Immature natural killer cell (primary cell): ENCODE results near the gene POLR3E. TPM values are rescaled to one million over a fixed set of nuclear protein-coding genes. Genes with fewer than 3 reads are reported as not detected.
"Not testable (repeated sequence)": the region's sequence is repeated elsewhere in the genome, so short reads cannot be mapped to it uniquely, and the experiment has no call there.

ENCODE experiments used
- DNase-seq, 3 donors: peaks; one replicate each; pipeline ENCODE4 v3.0.0; 2022; ENCODE audit warnings: mixed read lengths in 1 of 3
- H3K27ac Mint-ChIP-seq, 6 donors: one replicate each; pipeline ENCODE4 v1.8.0; 2020; ENCODE audit warnings: mixed read lengths in 6 of 6, mild to moderate bottlenecking in 5 of 6, inconsistent platforms in 4 of 6, moderate library complexity in 3 of 6
- H3K27me3 Mint-ChIP-seq, 3 donors: one replicate each; pipeline ENCODE4 v1.8.0; 2020 to 2021; ENCODE audit warnings: low read depth in 3 of 3, mild to moderate bottlenecking in 3 of 3, mixed read lengths in 3 of 3, moderate library complexity in 3 of 3, inconsistent platforms in 1 of 3
- H3K36me3 Mint-ChIP-seq, 3 donors: one replicate each; pipeline ENCODE4 v1.8.0; 2020; ENCODE audit warnings: mixed read lengths in 3 of 3, inconsistent platforms in 2 of 3, mild to moderate bottlenecking in 2 of 3
- H3K4me1 Mint-ChIP-seq, 2 donors: one replicate each; pipeline ENCODE4 v1.8.0; 2020; ENCODE audit warnings: inconsistent platforms in 2 of 2, mild to moderate bottlenecking in 2 of 2, mixed read lengths in 2 of 2, moderate library complexity in 1 of 2
- H3K4me3 Mint-ChIP-seq, 5 donors: one replicate each; pipeline ENCODE4 v1.8.0; 2020; ENCODE audit warnings: mild to moderate bottlenecking in 5 of 5, mixed read lengths in 5 of 5, inconsistent platforms in 3 of 5, moderate library complexity in 3 of 5
- H3K9me3 Mint-ChIP-seq, 6 donors: one replicate each; pipeline ENCODE4 v1.8.0; 2020; ENCODE audit warnings: mild to moderate bottlenecking in 6 of 6, mixed read lengths in 6 of 6, inconsistent platforms in 4 of 6, moderate library complexity in 3 of 6
- polyA plus RNA-seq, 3 donors: library from polyadenylated mRNA; unstranded; fragments of 300-500 nt; fragmentation: Illumina TruSeq; gene quantifications; one replicate each; pipeline ENCODE4 v1.2.3, GENCODE V29; 2021

Gene POLR3E
- polyA plus RNA-seq, 3 donors from 2014 or later, result 2.9 to 21.5 (median 6.9) TPM

GRCh38 chr16:22297871-22298733 is 893 bp downstream of the POLR3E start:
- DNase-seq, result peak; percentile 79 to 85 (median 83)
- peak overlapping the region; percentile 91 to 99 (median 94) for H3K4me3 Mint-ChIP-seq
- H3K36me3 Mint-ChIP-seq, result peaks cover 0 to 6% (median 4%) of the 10 kb centered on the region in 3 donors
- peaks cover 40 to 58% of the 10 kb centered on the region in 2 donors for H3K4me1 Mint-ChIP-seq
- peaks cover 22 to 31% (median 29%) of the 10 kb centered on the region in 3 donors for H3K27me3 Mint-ChIP-seq
- peak overlapping the region; percentile 97 to 100 (median 99) for H3K27ac Mint-ChIP-seq
- peaks cover 0 to 3% (median 0%) of the 10 kb centered on the region in 6 donors for H3K9me3 Mint-ChIP-seq

DNA sequence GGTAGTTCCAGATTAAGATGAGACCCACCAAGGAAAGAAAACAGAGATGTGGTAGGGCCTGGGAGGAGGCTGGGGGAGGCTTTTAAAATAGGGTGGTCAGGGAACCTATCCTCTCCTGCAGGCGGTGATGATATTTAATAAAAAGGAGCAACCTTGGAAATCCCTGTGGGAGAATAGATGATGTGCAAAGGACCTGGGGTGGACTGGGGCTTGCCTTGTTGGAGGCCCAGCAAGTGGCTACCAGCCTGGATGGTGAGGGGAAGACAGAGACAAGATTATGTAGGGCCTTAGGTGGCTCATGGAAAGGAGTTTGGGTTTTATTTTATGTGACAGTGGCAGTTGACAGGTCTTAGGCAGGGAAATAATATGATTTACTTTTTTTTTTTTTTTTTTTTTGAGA is 1.8 kb downstream of the POLR3E start:
- peaks cover 0 to 3% (median 0%) of the 10 kb centered on the region in 6 donors for H3K9me3 Mint-ChIP-seq
- H3K4me1 Mint-ChIP-seq, result peaks cover 40 to 62% of the 10 kb centered on the region in 2 donors
- H3K27me3 Mint-ChIP-seq, result peaks cover 24 to 31% (median 29%) of the 10 kb centered on the region in 3 donors
- peaks cover 0 to 10% (median 4%) of the 10 kb centered on the region in 3 donors for H3K36me3 Mint-ChIP-seq
- DNase-seq, result no peak
- peak overlapping the region; percentile 97 to 100 (median 99) for H3K27ac Mint-ChIP-seq
- peak overlapping the region in 4 of 5 donors; percentile 91 to 99 (median 94) for H3K4me3 Mint-ChIP-seq

- peaks cover 24 to 31% (median 29%) of the 10 kb centered on the region in 3 donors for H3K27me3 Mint-ChIP-seq
- peak overlapping the region; percentile 6 to 77 (median 58) for H3K27ac Mint-ChIP-seq
- DNase-seq, result peak in 2 of 3 donors; percentile 21
- peaks cover 40 to 62% of the 10 kb centered on the region in 2 donors for H3K4me1 Mint-ChIP-seq
- peaks cover 3 to 14% (median 4%) of the 10 kb centered on the region in 3 donors for H3K36me3 Mint-ChIP-seq
- peaks cover 0 to 3% (median 0%) of the 10 kb centered on the region in 6 donors for H3K9me3 Mint-ChIP-seq
- peak overlapping the region in 1 of 5 donors; percentile 18 for H3K4me3 Mint-ChIP-seq
Measured at GRCh38 chr16:22300427-22301071, 3.3 kb downstream of the POLR3E start.

- H3K4me1 Mint-ChIP-seq, result peaks cover 35 to 55% of the 10 kb centered on the region in 2 donors
- H3K27ac Mint-ChIP-seq, DNase-seq, H3K4me3 Mint-ChIP-seq, H3K9me3 Mint-ChIP-seq: not testable (repeated sequence)
- H3K27me3 Mint-ChIP-seq, result peaks cover 22 to 24% (median 24%) of the 10 kb centered on the region in 3 donors
- peaks cover 3 to 15% (median 4%) of the 10 kb centered on the region in 3 donors for H3K36me3 Mint-ChIP-seq
Measured at GRCh38 chr16:22301423-22301822, 4.2 kb downstream of the POLR3E start.

- peaks cover 3 to 17% (median 4%) of the 10 kb centered on the region in 3 donors for H3K36me3 Mint-ChIP-seq
- peak overlapping the region in 1 of 5 donors; percentile 32 for H3K4me3 Mint-ChIP-seq
- no peak for DNase-seq
- peaks cover 31 to 48% of the 10 kb centered on the region in 2 donors for H3K4me1 Mint-ChIP-seq
- H3K9me3 Mint-ChIP-seq, result no peaks in the 10 kb centered on the region
- H3K27ac Mint-ChIP-seq, result peak overlapping the region in 2 of 6 donors; percentile 30 to 51
- peaks cover 10 to 14% (median 11%) of the 10 kb centered on the region in 3 donors for H3K27me3 Mint-ChIP-seq
Measured at GRCh38 chr16:22302776-22303363, 5.7 kb downstream of the POLR3E start.

GRCh38 chr16:22304411-22304810 is 7.2 kb downstream of the POLR3E start:
- Mint-ChIP-seq H3K27ac (no peak overlapping the region), H3K4me1 (peaks cover 19 to 33% of the 10 kb centered on the region in 2 donors), H3K4me3 (no peak overlapping the region), H3K9me3 (no peaks in the 10 kb centered on the region), H3K27me3 (peaks cover 0 to 8% (median 3%) of the 10 kb centered on the region in 3 donors), H3K36me3 (peaks cover 3 to 18% (median 4%) of the 10 kb centered on the region in 3 donors)
- DNase-seq, result no peak

DNA sequence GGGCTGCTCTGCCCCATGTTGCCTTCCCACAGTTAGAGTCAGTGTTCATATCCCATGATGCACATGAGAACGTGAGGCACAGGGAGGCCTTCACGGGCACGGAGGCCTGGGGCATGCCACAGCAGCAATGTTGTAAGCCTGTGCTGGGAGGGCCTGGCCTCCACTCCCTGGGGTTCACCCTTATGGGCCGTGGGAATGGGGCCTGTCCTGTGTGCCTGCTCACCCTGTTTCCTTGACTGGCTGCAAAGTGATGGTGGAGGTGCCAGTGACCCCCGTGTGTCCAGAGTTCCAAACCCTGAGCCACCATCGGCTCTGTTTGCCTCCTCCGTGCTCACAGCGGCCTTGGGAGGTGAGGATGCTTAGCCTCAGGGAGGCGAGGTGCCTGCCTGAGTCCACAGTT is 9.6 kb downstream of the POLR3E start:
- Mint-ChIP-seq H3K27ac (no peak overlapping the region), H3K4me3 (no peak overlapping the region), H3K9me3 (no peaks in the 10 kb centered on the region), H3K4me1 (peaks cover 5 to 15% of the 10 kb centered on the region in 2 donors), H3K36me3 (peaks cover 3 to 20% (median 5%) of the 10 kb centered on the region in 3 donors), H3K27me3 (peaks cover 0 to 4% (median 3%) of the 10 kb centered on the region in 3 donors)
- no peak for DNase-seq

DNA sequence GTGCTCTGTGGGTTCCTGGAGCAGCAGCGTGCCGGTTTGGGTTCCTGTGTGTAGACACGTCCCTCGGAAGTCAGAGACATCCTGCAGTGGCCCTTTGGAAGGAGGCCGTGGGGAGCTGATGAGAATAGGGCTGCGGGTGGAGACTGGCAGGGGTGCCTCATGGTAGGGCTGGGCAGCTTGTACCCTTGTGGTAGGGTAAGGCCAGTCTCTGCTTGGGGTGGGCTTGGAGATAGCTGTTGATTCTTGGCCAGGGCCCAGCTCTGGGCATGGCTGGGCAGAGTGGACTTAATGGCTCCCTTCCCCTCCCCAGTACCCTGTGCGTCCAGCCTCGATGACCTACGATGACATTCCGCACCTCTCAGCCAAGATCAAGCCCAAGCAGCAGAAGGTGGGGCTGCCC is 10.6 kb downstream of the POLR3E start:
- peaks cover 3 to 25% (median 4%) of the 10 kb centered on the region in 3 donors for H3K36me3 Mint-ChIP-seq
- peaks cover 0 to 5% of the 10 kb centered on the region in 2 donors for H3K4me1 Mint-ChIP-seq
- no peaks in the 10 kb centered on the region for H3K9me3 Mint-ChIP-seq
- no peak for DNase-seq
- no peak overlapping the region for H3K4me3 Mint-ChIP-seq
- H3K27ac Mint-ChIP-seq, result no peak overlapping the region
- peaks cover 0 to 4% (median 3%) of the 10 kb centered on the region in 3 donors for H3K27me3 Mint-ChIP-seq

DNA sequence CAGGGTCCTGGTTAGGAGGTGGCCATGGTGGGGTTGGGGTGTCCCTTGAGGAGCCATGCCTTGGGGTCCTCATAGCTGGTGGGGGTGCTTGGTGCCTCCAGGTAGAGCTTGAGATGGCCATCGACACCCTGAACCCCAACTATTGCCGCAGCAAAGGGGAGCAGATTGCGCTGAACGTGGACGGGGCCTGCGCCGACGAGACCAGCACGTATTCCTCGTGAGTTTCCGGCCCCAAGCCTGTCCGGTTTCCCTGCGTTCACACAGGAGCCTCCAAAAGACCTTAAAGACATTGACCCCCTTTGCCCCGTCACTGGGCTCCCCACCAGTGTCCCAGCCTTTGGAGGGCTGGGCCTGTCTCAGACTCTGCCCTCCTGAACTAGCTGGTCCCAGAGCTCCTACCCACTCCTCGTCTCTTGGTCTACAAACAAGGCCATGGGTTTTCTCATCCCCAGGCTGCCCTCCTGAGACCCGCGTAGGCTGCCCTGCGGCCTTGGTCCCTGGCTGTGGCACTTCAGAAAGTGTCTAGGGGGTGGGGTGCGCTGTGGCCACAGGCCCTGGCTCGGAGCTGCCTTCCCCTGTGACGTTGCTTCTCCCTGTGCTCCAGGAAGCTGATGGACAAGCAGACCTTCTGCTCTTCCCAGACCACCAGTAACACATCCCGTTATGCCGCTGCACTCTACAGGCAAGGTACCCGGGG is 11.8 kb downstream of the POLR3E start:
- no peak overlapping the region for H3K4me3 Mint-ChIP-seq
- H3K27ac Mint-ChIP-seq, result no peak overlapping the region
- peaks cover 3 to 23% (median 4%) of the 10 kb centered on the region in 3 donors for H3K36me3 Mint-ChIP-seq
- peaks cover 0 to 4% (median 2%) of the 10 kb centered on the region in 3 donors for H3K27me3 Mint-ChIP-seq
- no peaks in the 10 kb centered on the region for H3K9me3 Mint-ChIP-seq
- H3K4me1 Mint-ChIP-seq, result no peaks in the 10 kb centered on the region
- DNase-seq, result no peak

- no peaks in the 10 kb centered on the region for H3K4me1 Mint-ChIP-seq
- H3K9me3 Mint-ChIP-seq, result no peaks in the 10 kb centered on the region
- no peak for DNase-seq
- H3K4me3 Mint-ChIP-seq, result no peak overlapping the region
- H3K36me3 Mint-ChIP-seq, result peaks cover 5 to 30% (median 10%) of the 10 kb centered on the region in 3 donors
- peaks cover 0 to 4% (median 0%) of the 10 kb centered on the region in 3 donors for H3K27me3 Mint-ChIP-seq
- no peak overlapping the region for H3K27ac Mint-ChIP-seq
Measured at GRCh38 chr16:22311520-22311919, 14.3 kb downstream of the POLR3E start.

- peaks cover 8 to 34% (median 10%) of the 10 kb centered on the region in 3 donors for H3K36me3 Mint-ChIP-seq
- no peaks in the 10 kb centered on the region for H3K9me3 Mint-ChIP-seq
- no peak overlapping the region for H3K4me3 Mint-ChIP-seq
- H3K27me3 Mint-ChIP-seq, result peaks cover 0 to under 1% (median 0%) of the 10 kb centered on the region in 3 donors
- H3K27ac Mint-ChIP-seq, result no peak overlapping the region
- H3K4me1 Mint-ChIP-seq, result no peaks in the 10 kb centered on the region
- no peak for DNase-seq
Measured at GRCh38 chr16:22312897-22313781, 15.9 kb downstream of the POLR3E start.

DNA sequence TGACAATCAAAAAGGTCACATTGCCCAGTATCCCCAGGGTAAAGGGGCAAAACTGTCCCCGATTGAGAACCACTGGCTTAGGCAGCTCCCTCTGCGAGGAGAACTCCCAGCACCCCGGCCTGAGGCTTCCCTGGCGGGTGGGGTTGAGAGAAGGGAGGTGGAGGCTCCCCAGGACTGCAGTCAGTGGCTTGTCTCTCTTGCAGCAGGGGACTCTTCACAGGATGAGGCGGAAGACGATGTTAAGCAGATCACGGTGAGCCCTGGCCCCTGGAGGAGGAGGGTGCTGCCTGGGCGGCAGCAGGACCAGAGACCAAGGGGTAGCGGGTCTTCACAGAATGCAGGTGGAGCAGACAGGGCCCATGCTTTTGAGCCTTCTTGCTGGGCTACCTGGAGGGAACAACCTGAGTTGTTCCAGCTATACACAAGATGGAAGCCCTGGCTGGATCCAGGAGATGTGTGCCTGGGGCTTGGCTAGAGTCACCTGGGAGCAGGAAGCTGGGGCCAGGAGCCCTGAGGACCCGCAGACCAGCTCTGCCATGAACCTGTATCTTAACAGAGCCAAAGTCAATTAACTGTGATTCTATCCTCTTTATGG is 16.8 kb downstream of the POLR3E start:
- Mint-ChIP-seq H3K27ac (peak overlapping the region in 1 of 6 donors; percentile 12), H3K4me1 (peaks cover 0 to 1% of the 10 kb centered on the region in 2 donors), H3K27me3 (no peaks in the 10 kb centered on the region), H3K9me3 (no peaks in the 10 kb centered on the region), H3K4me3 (no peak overlapping the region), H3K36me3 (peaks cover 8 to 34% (median 10%) of the 10 kb centered on the region in 3 donors)
- DNase-seq, result no peak
